Panc1 (cell line): ENCODE results near the gene MPPED1. TPM values are rescaled to one million over a fixed set of nuclear protein-coding genes. Genes with fewer than 3 reads are reported as not detected.

Experiments used
- ATAC-seq: fragments of 200-7000 bp; cut with Tn5 transposase; 2 replicates; pipeline ENCODE4 v1.9.1; 2020; ENCODE audit warnings: mild to moderate bottlenecking, moderate library complexity
- BruUV-seq: library from RNA; stranded (reverse); fragments of 400-500 nt; replicated peaks from 2 replicates; lab custom pipeline; 2021; lab: Mats Ljungman, UMichigan
- CTCF ChIA-PET: fragments of 300-600 bp; sonication (Branson Sonifier 250); formaldehyde crosslinking; loops from one replicate; lab custom pipeline; 2022; ENCODE audit warnings: antibody characterized with exemption; lab: Charles Lee
- POLR2A ChIA-PET: fragments of 300-600 bp; sonication (Branson Sonifier 250); formaldehyde crosslinking; loops from one replicate; lab custom pipeline; 2022; ENCODE audit warnings: antibody characterized with exemption; lab: Charles Lee
- DNase-seq: peaks from one replicate; pipeline ENCODE4 v3.0.0-alpha.2; 2010; ENCODE audit warnings: low read depth, low spot score
- H3K27ac ChIP-seq: 2 replicates; pipeline ENCODE4 v1.5.1; 2011; ENCODE audit warnings: mild to moderate bottlenecking, low read length, inconsistent platforms
- H3K27me3 ChIP-seq: fragments of 200-500 bp; sonication (Bioruptor generic); 2 replicates; pipeline ENCODE4 v1.6.0; 2014; ENCODE audit warnings: low read length, inconsistent platforms; ENCODE audit not compliant: control insufficient read depth, insufficient read depth
- H3K36me3 ChIP-seq: fragments of 200-500 bp; sonication (Bioruptor generic); 2 replicates; pipeline ENCODE4 v1.5.1; 2014; ENCODE audit warnings: inconsistent platforms, mild to moderate bottlenecking, low read length, moderate library complexity; ENCODE audit not compliant: control insufficient read depth, insufficient read depth
- H3K4me1 ChIP-seq: 2 replicates; pipeline ENCODE4 v1.5.1; 2011; ENCODE audit warnings: inconsistent platforms, mild to moderate bottlenecking, low read length, moderate library complexity; ENCODE audit not compliant: control insufficient read depth, insufficient read depth
- H3K4me3 ChIP-seq, 2 experiments: 2 replicates each; pipeline ENCODE4 v1.5.1; 2011 to 2012; ENCODE audit warnings: low read depth in 2 of 2, low read length in 2 of 2, mild to moderate bottlenecking in 2 of 2, inconsistent platforms in 1 of 2, moderate library complexity in 1 of 2
- H3K9me3 ChIP-seq: fragments of 200-500 bp; sonication (Bioruptor generic); 2 replicates; pipeline ENCODE4 v1.5.1; 2014; ENCODE audit warnings: low read depth, mild to moderate bottlenecking, inconsistent platforms, low read length, moderate library complexity; ENCODE audit not compliant: control insufficient read depth, insufficient read depth
- CTCF ChIP-seq: fragments of 450-650 bp; IDR thresholded peaks from 2 replicates; pipeline ENCODE4 v1.5.1; 2017; ENCODE audit warnings: mild to moderate bottlenecking
- POLR2AphosphoS5 ChIP-seq: IDR thresholded peaks from 2 replicates; pipeline ENCODE4 v1.6.1; 2012; ENCODE audit warnings: mild to moderate bottlenecking, low read depth, low read length, moderate library complexity
- REST ChIP-seq, 2 experiments: IDR thresholded peaks; 2 replicates each; pipeline ENCODE4 v1.6.1; 2011 to 2012; ENCODE audit warnings: low read depth in 2 of 2, control low read depth in 1 of 2, low read length in 1 of 2, mild to moderate bottlenecking in 1 of 2, moderate library complexity in 1 of 2; ENCODE audit not compliant: insufficient read depth in 1 of 2
- SIN3A ChIP-seq: IDR thresholded peaks from 2 replicates; pipeline ENCODE4 v1.6.1; 2012; ENCODE audit warnings: low read depth, mild to moderate bottlenecking, low read length, moderate library complexity, borderline replicate concordance; ENCODE audit not compliant: insufficient read depth
- TCF7L2 ChIP-seq: IDR thresholded peaks from 2 replicates; pipeline ENCODE4 v1.6.1; 2011; ENCODE audit warnings: mild to moderate bottlenecking, low read depth, low read length, inconsistent platforms
- in situ Hi-C: cut with HindIII; loops from 2 replicates; pipeline ENCODE4 v1.10.0; 2016; ENCODE audit warnings: low sequenced_read_pairs, low pct_unique_long_range_greater_than_20kb
- intact Hi-C: fragments of 100-400 bp; cut with micrococcal nuclease; formaldehyde crosslinking; loops from one replicate; pipeline ENCODE4 v1.10.0; 2022; ENCODE audit not compliant: unreplicated experiment
- total RNA-seq: library from RNA; stranded (reverse); gene quantifications from one replicate; pipeline ENCODE4 v1.2.1, GENCODE V29; 2021; ENCODE audit not compliant: unreplicated experiment

The MPPED1 gene
- total RNA-seq, 1 experiment from 2014 or later, result not detected

- intact Hi-C loops, result no loop called here
- no peak for DNase-seq
- no peak for ATAC-seq
These were observed 99.6 kb downstream of the MPPED1 start for GRCh38 chr22:43511276-43511910.

GRCh38 chr22:43512279-43512678 lies 100.5 kb downstream of the MPPED1 start:
- TF ChIP-seq REST (IDR thresholded peaks at IDR 0.05; ENCODE audit: insufficient read depth in 1 of 2, low read depth in 2 of 2, low read length in 1 of 2), result no peak
- TF ChIP-seq CTCF, result no peak
- TF ChIP-seq TCF7L2, result no peak
- no peak for TF ChIP-seq SIN3A
- no peak for TF ChIP-seq POLR2AphosphoS5
- Histone ChIP-seq H3K4me3 (no peak overlapping the region), H3K27ac (no peak overlapping the region), H3K27me3 (no peaks in the 10 kb centered on the region), H3K36me3 (no peaks in the 10 kb centered on the region), H3K4me1 (no peaks in the 10 kb centered on the region), H3K9me3 (no peaks in the 10 kb centered on the region)
- in situ Hi-C loops (no loop called here), intact Hi-C loops (no loop called here)
- POLR2A ChIA-PET, result no interaction called here
- CTCF ChIA-PET, result no interaction called here
- DNase-seq (no peak), ATAC-seq (no peak)
- no TSS peak for BruUV-seq

More at GRCh38 chr22:43511276-43511910, 99.6 kb downstream of the MPPED1 start:
- in situ Hi-C loops, result no loop called here
- Histone ChIP-seq H3K4me3 (no peak overlapping the region), H3K27me3 (no peaks in the 10 kb centered on the region), H3K9me3 (no peaks in the 10 kb centered on the region), H3K27ac (no peak overlapping the region), H3K36me3 (no peaks in the 10 kb centered on the region), H3K4me1 (no peaks in the 10 kb centered on the region)
- BruUV-seq, result no TSS peak
- ChIA-PET POLR2A (no interaction called here), CTCF (no interaction called here)
- TF ChIP-seq CTCF (no peak), SIN3A (no peak), POLR2AphosphoS5 (no peak), TCF7L2 (no peak), REST (IDR thresholded peaks at IDR 0.05; ENCODE audit: insufficient read depth in 1 of 2, low read depth in 2 of 2, low read length in 1 of 2) (no peak)
